GM21515 (cell line): ENCODE results near the gene SH2D5.

Source experiments
- ATAC-seq: cut with Tn5 transposase; IDR thresholded peaks from one replicate; pipeline ENCODE4 v1.9.1; 2021; ENCODE audit not compliant: unreplicated experiment

SH2D5 gene

GRCh38 chr1:20732588-20733359, at the start of gene SH2D5:
TSS of gene SH2D5 (minus strand) at chr1:20732703. CDS start at chr1:20728044, 4,659 bp downstream.
- peak; percentile 55 for ATAC-seq

DNA sequence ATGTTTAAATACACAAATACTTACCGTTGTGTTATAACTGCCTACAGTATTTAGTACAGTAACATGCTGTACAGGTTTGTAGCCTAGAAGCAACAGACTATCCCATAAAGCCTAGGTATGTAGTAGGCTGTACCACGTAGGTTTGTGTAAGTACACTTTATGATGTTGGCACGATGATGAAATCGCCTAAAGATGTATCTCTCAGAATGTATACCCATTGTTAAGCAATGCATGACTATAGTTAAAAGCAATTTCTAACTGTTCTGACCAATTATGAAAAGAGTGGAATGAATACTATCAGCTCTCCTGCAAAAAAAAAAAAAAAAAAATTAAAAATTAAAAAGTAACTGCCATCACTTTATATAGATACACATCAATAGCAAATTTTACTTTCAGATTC, 43.2 kb upstream of the SH2D5 start:
- no peak for ATAC-seq

DNA sequence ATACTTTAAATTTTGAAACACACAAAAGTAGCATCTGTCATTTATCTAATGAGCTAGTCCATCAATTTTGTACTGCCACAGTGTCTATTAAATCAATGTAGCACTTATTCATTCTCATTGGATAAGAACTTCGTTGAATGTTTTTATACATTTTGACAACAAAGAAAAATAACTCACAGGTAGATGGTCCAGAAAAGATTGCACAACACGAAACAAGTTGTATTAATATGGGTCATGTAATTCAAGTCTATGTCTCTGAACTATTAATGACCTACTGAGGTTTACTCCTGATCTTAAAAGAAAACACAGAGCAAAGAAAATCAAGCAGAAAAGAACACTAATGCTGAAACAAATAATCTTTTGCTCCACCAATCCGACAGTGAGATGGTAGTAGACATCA, 39.3 kb upstream of the SH2D5 start:
- no peak for ATAC-seq

DNA sequence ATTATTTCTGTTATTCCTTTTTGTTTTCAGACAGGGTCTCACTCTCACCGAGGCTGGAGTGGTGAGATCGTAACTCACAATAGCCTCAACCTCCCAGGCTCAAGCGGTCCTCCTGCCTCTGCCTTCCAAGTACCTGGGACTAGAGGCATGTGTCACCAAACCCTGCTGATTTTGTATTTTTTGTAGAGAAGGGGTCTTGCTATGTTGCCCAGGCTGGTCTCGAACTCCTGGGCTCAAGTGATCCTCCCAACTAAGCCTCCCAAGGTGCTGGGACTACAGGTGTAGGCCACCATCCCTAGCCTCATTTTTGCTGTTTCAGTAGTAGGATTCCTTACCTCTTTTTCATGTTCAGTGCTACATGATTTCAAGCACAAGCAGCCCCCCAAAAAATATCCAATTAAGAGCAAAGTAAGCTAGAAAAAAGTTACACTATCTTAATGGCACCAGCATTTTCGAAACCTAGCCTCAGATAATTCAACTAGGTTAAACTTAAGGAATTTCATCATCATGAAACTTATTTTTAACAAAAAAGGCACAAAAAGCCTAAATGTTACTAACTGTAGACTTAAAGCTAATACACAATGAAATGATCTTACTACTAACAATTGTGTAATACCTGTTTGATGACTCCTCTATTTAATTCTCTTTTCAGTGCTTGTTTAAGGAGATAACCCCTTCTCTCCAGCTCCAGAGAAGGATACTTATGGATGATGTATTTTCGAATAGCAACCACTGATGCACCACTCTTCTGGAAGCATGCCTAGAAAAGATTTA, 38.0 kb upstream of the SH2D5 start:
- no peak for ATAC-seq

- no peak for ATAC-seq
These were observed 34.8 kb upstream of the SH2D5 start for GRCh38 chr1:20767271-20767670.

- ATAC-seq, result no peak
These were observed 30.9 kb upstream of the SH2D5 start for GRCh38 chr1:20763417-20763816.

GRCh38 chr1:20760322-20760721, 27.8 kb upstream of the SH2D5 start:
- no peak for ATAC-seq

GRCh38 chr1:20753589-20753988, 21.1 kb upstream of the SH2D5 start:
- no peak for ATAC-seq

- no peak for ATAC-seq
These were observed 19.0 kb upstream of the SH2D5 start for GRCh38 chr1:20751462-20751990.

GRCh38 chr1:20742671-20743070, 10.2 kb upstream of the SH2D5 start:
- no peak for ATAC-seq

DNA sequence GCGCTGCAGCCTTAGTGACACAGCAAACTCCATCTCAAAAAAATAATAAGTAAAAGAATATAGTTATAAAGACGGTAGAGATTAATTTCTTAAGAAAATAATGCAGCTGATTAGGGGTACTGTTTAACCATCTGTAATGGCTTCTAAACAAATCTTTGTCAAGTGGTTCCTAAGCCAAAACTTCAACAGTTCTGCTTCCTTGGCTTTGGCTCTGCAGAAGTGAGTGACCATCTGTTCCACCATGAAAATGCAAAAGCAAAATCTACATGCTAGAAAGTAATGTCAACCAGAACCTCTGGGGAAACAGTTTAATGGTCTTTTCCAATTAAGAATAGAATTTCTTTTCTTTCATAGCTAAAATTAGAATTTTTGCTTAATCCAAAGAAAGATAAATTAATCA, 8.3 kb upstream of the SH2D5 start:
- ATAC-seq, result no peak

DNA sequence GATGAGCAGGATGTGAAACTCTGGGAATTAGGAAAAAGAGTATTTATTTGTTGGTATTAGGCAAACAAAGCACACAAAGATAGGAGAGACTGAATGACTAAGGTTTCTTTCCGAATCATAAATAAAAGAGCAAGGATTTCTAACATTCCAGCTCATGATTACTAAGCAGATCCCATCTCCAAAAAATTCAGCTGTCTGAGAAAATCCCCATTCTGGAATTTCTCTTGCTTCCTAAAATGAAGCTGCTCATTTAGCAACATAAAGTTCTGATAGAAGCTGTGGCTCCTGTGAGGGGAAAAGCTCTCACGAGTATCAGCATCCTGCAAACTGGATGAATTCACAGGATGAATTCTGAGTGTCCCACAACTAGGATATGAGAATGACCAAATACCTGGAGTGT, 6.7 kb upstream of the SH2D5 start:
- no peak for ATAC-seq

DNA sequence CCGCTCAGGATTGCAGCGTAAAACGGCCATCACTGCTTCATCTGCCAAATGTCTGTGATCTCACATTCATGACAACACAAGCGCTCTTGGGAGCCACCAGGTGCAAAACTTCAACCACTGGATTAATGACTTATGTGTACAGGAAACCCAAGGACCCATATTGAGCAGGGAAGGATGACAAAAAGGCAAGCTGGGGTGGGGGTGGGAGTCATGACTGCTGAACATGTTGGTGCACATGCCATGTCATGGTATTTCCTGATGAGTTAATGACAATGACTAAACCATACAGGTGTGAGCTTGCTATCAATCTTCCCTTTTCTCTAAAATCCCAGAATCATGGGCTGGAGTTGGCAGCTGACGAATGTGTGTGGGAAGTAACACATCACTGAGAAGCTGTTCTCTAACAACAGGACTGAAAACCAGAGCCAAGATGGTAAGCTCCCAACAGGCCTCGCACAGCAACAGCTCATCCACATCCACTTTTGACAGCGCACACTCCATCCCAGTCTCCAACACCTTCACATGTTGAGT, 3.1 kb upstream of the SH2D5 start:
- ATAC-seq, result no peak

DNA sequence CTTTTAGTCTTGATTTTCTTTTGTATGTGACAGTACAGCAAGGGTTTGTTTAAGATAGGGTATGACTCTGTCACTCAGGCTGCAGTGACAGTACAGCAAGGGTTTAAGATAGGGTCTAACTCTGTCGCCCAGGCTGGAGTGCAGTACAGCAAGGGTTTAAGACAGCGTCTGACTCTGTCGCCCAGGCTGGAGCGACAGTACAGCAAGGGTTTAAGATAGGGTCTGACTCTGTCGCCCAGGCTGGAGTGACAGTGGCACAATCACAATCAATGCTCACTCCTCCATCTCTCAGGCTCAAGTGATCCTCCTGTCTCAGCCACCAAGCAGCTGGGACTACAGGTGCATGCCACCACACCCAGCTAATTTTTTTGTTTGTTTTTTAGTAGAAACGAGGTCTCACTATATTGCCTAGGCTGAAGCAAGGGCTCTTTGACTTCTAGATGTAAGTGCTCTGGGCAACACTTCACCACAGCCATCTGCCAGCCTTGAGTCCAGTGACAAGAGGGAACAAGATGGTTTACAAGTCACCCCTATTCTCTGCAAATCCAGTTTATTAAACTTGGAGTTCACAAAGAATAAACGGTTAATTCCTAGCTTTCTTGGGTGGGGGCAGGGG, 965 bp upstream of the SH2D5 start:
- no peak for ATAC-seq

GRCh38 chr1:20732071-20732587, 374 bp downstream of the SH2D5 start:
- no peak for ATAC-seq

- no peak for ATAC-seq
These were observed 1.2 kb downstream of the SH2D5 start for GRCh38 chr1:20731057-20731991.

GRCh38 chr1:20730690-20731056, 1.8 kb downstream of the SH2D5 start:
- no peak for ATAC-seq

GRCh38 chr1:20729990-20730689, 2.4 kb downstream of the SH2D5 start:
- ATAC-seq, result no peak

DNA sequence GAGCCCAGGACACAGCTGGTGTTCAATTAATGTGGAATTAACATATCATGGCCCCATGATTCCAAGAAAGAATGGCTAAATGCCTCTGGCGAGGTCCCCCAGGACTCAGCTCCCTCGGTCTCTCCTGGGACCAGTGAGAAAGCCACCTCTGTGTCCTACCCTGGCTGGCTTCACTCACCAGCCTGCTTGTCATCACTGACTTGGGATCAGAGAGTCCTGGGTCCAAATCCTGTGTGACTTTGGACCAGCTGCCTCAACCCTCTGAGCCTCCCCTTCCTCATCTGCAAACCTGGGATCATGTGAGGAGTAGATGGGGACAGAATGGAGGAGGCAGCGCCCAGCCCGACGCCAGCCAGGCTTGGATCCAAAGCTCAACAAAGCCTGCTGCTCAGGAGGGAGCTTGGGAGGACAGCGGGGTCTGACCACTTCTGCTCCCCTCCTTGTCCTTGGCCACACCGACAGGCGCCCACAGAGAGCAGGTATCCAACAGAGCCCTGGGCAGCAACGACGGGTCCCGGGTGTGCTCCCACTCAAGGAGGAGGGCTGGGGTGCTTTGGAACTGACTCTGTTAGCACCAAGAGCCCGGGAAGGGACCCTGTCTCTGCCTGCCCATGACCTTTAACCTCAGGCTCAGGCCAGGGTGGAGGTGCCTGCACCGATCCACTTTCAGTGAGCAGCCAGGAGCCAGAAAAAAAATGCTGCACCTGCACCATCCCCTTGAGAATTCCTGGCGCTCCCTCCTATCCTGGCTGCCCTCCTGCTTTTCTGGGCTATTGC, 3.2 kb downstream of the SH2D5 start:
- ATAC-seq, result no peak
